SK-N-SH (cell line): Measurements from ENCODE around the gene OTOG. TPM values are rescaled to one million over a fixed set of nuclear protein-coding genes. Genes with fewer than 3 reads are reported as not detected.

Source experiments
- CTCF ChIA-PET: fragments of 300-600, 350-600 bp; formaldehyde crosslinking; extraction: SDS; loops from one replicate; lab custom pipeline; 2021; lab: Yijun Ruan, JAX
- POLR2A ChIA-PET: fragments of 350-600 bp; sonication (Branson Sonifier 250); formaldehyde crosslinking; extraction: SDS; loops from one replicate; lab custom pipeline; 2020; ENCODE audit warnings: antibody characterized with exemption, inconsistent platforms; lab: Yijun Ruan, JAX
- DNase-seq: peaks from one replicate; pipeline ENCODE4 v3.0.0; 2012
- H2AFZ ChIP-seq: fragments of 200-600 bp; sonication (generic); 2 replicates; pipeline ENCODE4 v1.8.1; 2016; ENCODE audit warnings: antibody characterized with exemption, mild to moderate bottlenecking, low read depth
- H3F3A ChIP-seq: fragments of 200-600 bp; sonication (generic); replicated peaks from 2 replicates; pipeline ENCODE3; 2016; ENCODE audit warnings: antibody characterized with exemption, mild to moderate bottlenecking; ENCODE audit not compliant: insufficient read depth
- H3K27ac ChIP-seq, 2 experiments: fragments of 200-500 bp in 1 of 2; fragments of 200-600 bp in 1 of 2; sonication (Bioruptor generic) in 1 of 2; sonication (generic), shearing (Covaris generic) in 1 of 2; 2 replicates each; pipeline versions ENCODE4 v1.5.1 to v1.6.1; 2014 to 2016; ENCODE audit warnings: low read depth in 2 of 2, inconsistent platforms in 1 of 2, low read length in 1 of 2, mild to moderate bottlenecking in 1 of 2, mixed read lengths in 1 of 2
- H3K27me3 ChIP-seq: fragments of 200-600 bp; sonication (generic), shearing (Covaris generic); 2 replicates; pipeline ENCODE4 v1.6.1; 2016; ENCODE audit warnings: mixed run types; ENCODE audit not compliant: insufficient read depth
- H3K36me3 ChIP-seq, 2 experiments: fragments of 200-500 bp in 1 of 2; fragments of 200-600 bp in 1 of 2; sonication (Bioruptor generic) in 1 of 2; sonication (generic) in 1 of 2; replicated peaks in 1 of 2; 2 replicates each; pipeline versions ENCODE3 to v1.5.1; 2014 to 2016; ENCODE audit warnings: low read length in 1 of 2, mild to moderate bottlenecking in 1 of 2; ENCODE audit not compliant: insufficient read depth in 2 of 2, control insufficient read depth in 1 of 2
- H3K4me1 ChIP-seq, 2 experiments: fragments of 200-500 bp in 1 of 2; fragments of 200-600 bp in 1 of 2; sonication (Bioruptor generic) in 1 of 2; sonication (generic), shearing (Covaris generic) in 1 of 2; 2 replicates each; pipeline versions ENCODE4 v1.5.1 to v1.6.1; 2014 to 2016; ENCODE audit warnings: low read depth in 1 of 2, low read length in 1 of 2, mixed run types in 1 of 2; ENCODE audit not compliant: insufficient read depth in 2 of 2, control insufficient read depth in 1 of 2
- H3K4me2 ChIP-seq: fragments of 200-600 bp; sonication (generic), shearing (Covaris generic); 2 replicates; pipeline ENCODE4 v1.6.1; 2017; ENCODE audit warnings: mixed run types
- H3K4me3 ChIP-seq, 2 experiments: fragments of 200-500 bp in 1 of 2; fragments of 200-600 bp in 1 of 2; sonication (Bioruptor generic) in 1 of 2; sonication (generic), shearing (Covaris generic) in 1 of 2; 2 replicates each; pipeline versions ENCODE4 v1.5.1 to v1.8.1; 2014 to 2016; ENCODE audit warnings: low read depth in 2 of 2, inconsistent platforms in 1 of 2, low read length in 1 of 2, mild to moderate bottlenecking in 1 of 2, mixed read lengths in 1 of 2, moderate library complexity in 1 of 2
- H3K79me2 ChIP-seq: fragments of 200-600 bp; sonication (generic); 2 replicates; pipeline ENCODE4 v1.8.1; 2017; ENCODE audit warnings: mild to moderate bottlenecking; ENCODE audit not compliant: insufficient read depth
- H3K9ac ChIP-seq: fragments of 200-600 bp; sonication (generic); 2 replicates; pipeline ENCODE4 v1.6.1; 2017; ENCODE audit warnings: mixed run types
- H3K9me2 ChIP-seq: fragments of 200-600 bp; sonication (generic); 2 replicates; pipeline ENCODE4 v1.6.1; 2017; ENCODE audit warnings: mixed run types
- H3K9me3 ChIP-seq: fragments of 200-600 bp; sonication (generic); 2 replicates; pipeline ENCODE4 v1.6.1; 2017; ENCODE audit warnings: mixed run types, mild to moderate bottlenecking, moderate library complexity
- H4K20me1 ChIP-seq: fragments of 200-600 bp; sonication (generic); 2 replicates; pipeline ENCODE4 v1.6.1; 2017; ENCODE audit warnings: mild to moderate bottlenecking, mixed run types; ENCODE audit not compliant: insufficient read depth
- EP300 ChIP-seq, 2 experiments: IDR thresholded peaks; 2 replicates each; pipeline versions ENCODE4 v1.4.0 to v1.6.1; 2012; ENCODE audit warnings: borderline replicate concordance in 1 of 2, low read depth in 1 of 2, low read length in 1 of 2
- EZH2phosphoT487 ChIP-seq: fragments of 200-600 bp; sonication (generic); IDR thresholded peaks from 2 replicates; pipeline ENCODE4 v1.6.1; 2017; ENCODE audit warnings: low read depth, mixed run types, mild to moderate bottlenecking, antibody characterized with exemption, moderate library complexity, borderline replicate concordance
- FOSL2 ChIP-seq: IDR thresholded peaks from 2 replicates; pipeline ENCODE4 v1.4.0; 2012; ENCODE audit warnings: low read depth, mild to moderate bottlenecking, moderate library complexity, borderline replicate concordance
- FOXJ3 ChIP-seq: sonication (generic); formaldehyde crosslinking; IDR thresholded peaks from 2 replicates; pipeline ENCODE4 v1.5.1; 2020; ENCODE audit warnings: mild to moderate bottlenecking, missing genetic modification reagents
- GABPA ChIP-seq: IDR thresholded peaks from 2 replicates; pipeline ENCODE4 v1.4.0; 2012; ENCODE audit warnings: low read depth, mild to moderate bottlenecking
- MEF2A ChIP-seq: IDR thresholded peaks from 2 replicates; pipeline ENCODE4 v1.4.0; 2012; ENCODE audit warnings: low read depth, borderline replicate concordance
- MXI1 ChIP-seq: IDR thresholded peaks from 2 replicates; pipeline ENCODE4 v1.6.1; 2012; ENCODE audit warnings: mild to moderate bottlenecking, low read depth, low read length, improper control_type of control experiment
- NRF1 ChIP-seq: IDR thresholded peaks from 2 replicates; pipeline ENCODE4 v1.6.1; 2012; ENCODE audit warnings: low read depth, mild to moderate bottlenecking, low read length
- PBX3 ChIP-seq: IDR thresholded peaks from 2 replicates; pipeline ENCODE4; 2012
- RXRA ChIP-seq: IDR thresholded peaks from 2 replicates; pipeline ENCODE4 v1.4.0; 2012; ENCODE audit warnings: low read depth, mild to moderate bottlenecking, borderline replicate concordance
- SIN3A ChIP-seq: IDR thresholded peaks from 2 replicates; pipeline ENCODE4 v1.6.1; 2012; ENCODE audit warnings: low read depth, mild to moderate bottlenecking, low read length, moderate library complexity, borderline replicate concordance
- SMC3 ChIP-seq: IDR thresholded peaks from 2 replicates; pipeline ENCODE4 v1.6.1; 2012; ENCODE audit warnings: low read depth, low read length, improper control_type of control experiment
- YY1 ChIP-seq: IDR thresholded peaks from 2 replicates; pipeline ENCODE4 v1.4.0; 2012; ENCODE audit warnings: low read depth, mild to moderate bottlenecking
- WGBS: methylation state at CpG from one replicate; pipeline ENCODE4 v1.1.6; 2017; ENCODE audit warnings: low lambda C conversion rate; 5-methylcytosine and 5-hydroxymethylcytosine counted together
- polyA plus RNA-seq, 3 experiments: library from polyadenylated mRNA; depleted of rRNA; stranded (reverse); fragments of >200 nt; gene quantifications; 2 replicates each; pipeline ENCODE4 v1.2.3, GENCODE V29; 2012
- TF ChIP-seq, protein P1 (sequence below): fragments of 150-350 bp; IDR thresholded peaks from 2 replicates; pipeline ENCODE4 v1.6.1; 2017; ENCODE audit warnings: antibody characterized with exemption, low read length, low read depth, borderline replicate concordance
- TF ChIP-seq, protein P2 (sequence below): IDR thresholded peaks from 2 replicates; pipeline ENCODE4 v1.6.1; 2012; ENCODE audit warnings: mild to moderate bottlenecking, low read depth, low read length, moderate library complexity

The OTOG gene
- polyA plus RNA-seq, 1 of the 3 experiments (the other 2 are of a cell fraction) = not detected

GRCh38 chr11:17512101-17512500, 35.0 kb upstream of the OTOG start (continued):
- TF ChIP-seq FOSL2 = no peak

- Histone ChIP-seq H3K4me3 (no peak overlapping the region), H3K9me3 (no peaks in the 10 kb centered on the region), H3K27ac (no peak overlapping the region), H3K27me3 (no peaks in the 10 kb centered on the region; the same call in none of the 2 replicates), H3K9me2 (no peaks in the 10 kb centered on the region), H3K4me1 (peaks cover 0 to 19% of the 10 kb centered on the region in 2 experiments; a peak in 2 of 4 replicates), H3K4me2 (no peak overlapping the region), H3F3A (no peaks in the 10 kb centered on the region), H2AFZ (no peak overlapping the region), H4K20me1 (no peaks in the 10 kb centered on the region), H3K79me2 (no peaks in the 10 kb centered on the region), H3K9ac (no peak overlapping the region), H3K36me3 (no peaks in the 10 kb centered on the region)
- POLR2A ChIA-PET = no interaction called here
- TF ChIP-seq EZH2phosphoT487 = no peak
- no peak for TF ChIP-seq NRF1
- TF ChIP-seq RXRA = no peak
- TF ChIP-seq, protein P1, sequence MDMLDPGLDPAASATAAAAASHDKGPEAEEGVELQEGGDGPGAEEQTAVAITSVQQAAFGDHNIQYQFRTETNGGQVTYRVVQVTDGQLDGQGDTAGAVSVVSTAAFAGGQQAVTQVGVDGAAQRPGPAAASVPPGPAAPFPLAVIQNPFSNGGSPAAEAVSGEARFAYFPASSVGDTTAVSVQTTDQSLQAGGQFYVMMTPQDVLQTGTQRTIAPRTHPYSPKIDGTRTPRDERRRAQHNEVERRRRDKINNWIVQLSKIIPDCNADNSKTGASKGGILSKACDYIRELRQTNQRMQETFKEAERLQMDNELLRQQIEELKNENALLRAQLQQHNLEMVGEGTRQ = no peak
- TF ChIP-seq YY1 = no peak
- no peak for TF ChIP-seq FOXJ3 (CRISPR knock-in tag)
- TF ChIP-seq FOSL2 = no peak
- no peak for TF ChIP-seq SMC3
- no peak for TF ChIP-seq PBX3
- no peak for TF ChIP-seq EP300 (IDR thresholded peaks at IDR 0.05; ENCODE audit: borderline replicate concordance in 1 of 2, low read depth in 1 of 2, low read length in 1 of 2)
- TF ChIP-seq GABPA = no peak
- TF ChIP-seq, protein P2, sequence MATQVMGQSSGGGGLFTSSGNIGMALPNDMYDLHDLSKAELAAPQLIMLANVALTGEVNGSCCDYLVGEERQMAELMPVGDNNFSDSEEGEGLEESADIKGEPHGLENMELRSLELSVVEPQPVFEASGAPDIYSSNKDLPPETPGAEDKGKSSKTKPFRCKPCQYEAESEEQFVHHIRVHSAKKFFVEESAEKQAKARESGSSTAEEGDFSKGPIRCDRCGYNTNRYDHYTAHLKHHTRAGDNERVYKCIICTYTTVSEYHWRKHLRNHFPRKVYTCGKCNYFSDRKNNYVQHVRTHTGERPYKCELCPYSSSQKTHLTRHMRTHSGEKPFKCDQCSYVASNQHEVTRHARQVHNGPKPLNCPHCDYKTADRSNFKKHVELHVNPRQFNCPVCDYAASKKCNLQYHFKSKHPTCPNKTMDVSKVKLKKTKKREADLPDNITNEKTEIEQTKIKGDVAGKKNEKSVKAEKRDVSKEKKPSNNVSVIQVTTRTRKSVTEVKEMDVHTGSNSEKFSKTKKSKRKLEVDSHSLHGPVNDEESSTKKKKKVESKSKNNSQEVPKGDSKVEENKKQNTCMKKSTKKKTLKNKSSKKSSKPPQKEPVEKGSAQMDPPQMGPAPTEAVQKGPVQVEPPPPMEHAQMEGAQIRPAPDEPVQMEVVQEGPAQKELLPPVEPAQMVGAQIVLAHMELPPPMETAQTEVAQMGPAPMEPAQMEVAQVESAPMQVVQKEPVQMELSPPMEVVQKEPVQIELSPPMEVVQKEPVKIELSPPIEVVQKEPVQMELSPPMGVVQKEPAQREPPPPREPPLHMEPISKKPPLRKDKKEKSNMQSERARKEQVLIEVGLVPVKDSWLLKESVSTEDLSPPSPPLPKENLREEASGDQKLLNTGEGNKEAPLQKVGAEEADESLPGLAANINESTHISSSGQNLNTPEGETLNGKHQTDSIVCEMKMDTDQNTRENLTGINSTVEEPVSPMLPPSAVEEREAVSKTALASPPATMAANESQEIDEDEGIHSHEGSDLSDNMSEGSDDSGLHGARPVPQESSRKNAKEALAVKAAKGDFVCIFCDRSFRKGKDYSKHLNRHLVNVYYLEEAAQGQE = no peak
- TF ChIP-seq SIN3A = no peak
- TF ChIP-seq MEF2A = no peak
- TF ChIP-seq MXI1 = no peak
- WGBS = 14% methylated on average over 1 of the region's 1 CpG
- CTCF ChIA-PET = interaction anchor here (0.8 to 45.6 kb wide), 6 partner anchors 7 to 217 kb away, joined by 3 to 1101 read pairs (median 252); partner anchors contain the start of gene KCNJ11
- DNase-seq = no peak
These were observed 33.2 kb upstream of the OTOG start for GRCh38 chr11:17513853-17514252.
